Erythroblast (primary cell): ENCODE results near the gene STXBP3.

Experiments
- GATA1 ChIP-seq: IDR thresholded peaks from 2 replicates; pipeline ENCODE4 v1.6.1; 2011; ENCODE audit warnings: low read depth, mild to moderate bottlenecking, control low read depth, low read length, moderate library complexity
- POLR2A ChIP-seq: IDR thresholded peaks from 2 replicates; pipeline ENCODE4 v1.6.1; 2011; ENCODE audit warnings: mild to moderate bottlenecking, low read length

GRCh38 chr1:108826081-108826635 lies 79.7 kb downstream of the STXBP3 start:
- no peak for TF ChIP-seq POLR2A
- TF ChIP-seq GATA1, result no peak
